Stomach smooth muscle (tissue), 2 donors: ENCODE data around the gene PPP2R2C.

Source experiments
- H3K27ac ChIP-seq: one replicate; pipeline ENCODE4 v1.7.0; 2013; ENCODE audit warnings: mild to moderate bottlenecking, low read length, inconsistent platforms
- H3K27me3 ChIP-seq, 2 donors: one replicate each; pipeline ENCODE4 v1.7.0; 2013; ENCODE audit warnings: low read length in 2 of 2; ENCODE audit not compliant: insufficient read depth in 2 of 2, control insufficient read depth in 1 of 2
- H3K36me3 ChIP-seq, 2 donors: one replicate each; pipeline ENCODE4 v1.7.0; 2013; ENCODE audit warnings: low read length in 2 of 2; ENCODE audit not compliant: control insufficient read depth in 2 of 2, insufficient read depth in 2 of 2
- H3K4me1 ChIP-seq: one replicate; pipeline ENCODE4 v1.7.0; 2013; ENCODE audit warnings: low read length; ENCODE audit not compliant: control insufficient read depth, insufficient read depth
- H3K4me3 ChIP-seq, 2 donors: one replicate each; pipeline ENCODE4 v1.7.0; 2013; ENCODE audit warnings: low read length in 2 of 2
- H3K9ac ChIP-seq, 2 donors: one replicate each; pipeline ENCODE4 v1.7.0; 2013; ENCODE audit warnings: low read length in 2 of 2, mild to moderate bottlenecking in 1 of 2
- H3K9me3 ChIP-seq, 2 donors: one replicate each; pipeline ENCODE4 v1.7.0; 2013; ENCODE audit warnings: low read length in 2 of 2; ENCODE audit not compliant: control insufficient read depth in 2 of 2
- donor health status: healthy.
- donor health status: Pancreatic carcinoma.

Gene PPP2R2C

GRCh38 chr4:6343939-6344408 lies 128.4 kb downstream of the PPP2R2C start:
- no peak overlapping the region for H3K4me3 ChIP-seq
- no peak overlapping the region for H3K27ac ChIP-seq
- H3K27me3 ChIP-seq: peaks cover 10 to 25% of the 10 kb centered on the region in 2 donors
- H3K4me1 ChIP-seq: no peaks in the 10 kb centered on the region
- H3K9me3 ChIP-seq: no peaks in the 10 kb centered on the region
- no peaks in the 10 kb centered on the region for H3K36me3 ChIP-seq
- H3K9ac ChIP-seq: no peak overlapping the region

- Histone ChIP-seq H3K9ac (no peak overlapping the region), H3K27me3 (peaks cover 15 to 28% of the 10 kb centered on the region in 2 donors), H3K27ac (no peak overlapping the region), H3K4me3 (no peak overlapping the region), H3K36me3 (no peaks in the 10 kb centered on the region), H3K9me3 (no peaks in the 10 kb centered on the region), H3K4me1 (no peaks in the 10 kb centered on the region)
Observed at GRCh38 chr4:6342530-6343293, 129.7 kb downstream of the PPP2R2C start.

GRCh38 chr4:6341696-6342095 lies 130.7 kb downstream of the PPP2R2C start:
- no peak overlapping the region for H3K27ac ChIP-seq
- H3K4me3 ChIP-seq: no peak overlapping the region
- H3K9ac ChIP-seq: no peak overlapping the region
- H3K36me3 ChIP-seq: no peaks in the 10 kb centered on the region
- H3K9me3 ChIP-seq: no peaks in the 10 kb centered on the region
- H3K4me1 ChIP-seq: no peaks in the 10 kb centered on the region
- peaks cover 15 to 33% of the 10 kb centered on the region in 2 donors for H3K27me3 ChIP-seq

DNA sequence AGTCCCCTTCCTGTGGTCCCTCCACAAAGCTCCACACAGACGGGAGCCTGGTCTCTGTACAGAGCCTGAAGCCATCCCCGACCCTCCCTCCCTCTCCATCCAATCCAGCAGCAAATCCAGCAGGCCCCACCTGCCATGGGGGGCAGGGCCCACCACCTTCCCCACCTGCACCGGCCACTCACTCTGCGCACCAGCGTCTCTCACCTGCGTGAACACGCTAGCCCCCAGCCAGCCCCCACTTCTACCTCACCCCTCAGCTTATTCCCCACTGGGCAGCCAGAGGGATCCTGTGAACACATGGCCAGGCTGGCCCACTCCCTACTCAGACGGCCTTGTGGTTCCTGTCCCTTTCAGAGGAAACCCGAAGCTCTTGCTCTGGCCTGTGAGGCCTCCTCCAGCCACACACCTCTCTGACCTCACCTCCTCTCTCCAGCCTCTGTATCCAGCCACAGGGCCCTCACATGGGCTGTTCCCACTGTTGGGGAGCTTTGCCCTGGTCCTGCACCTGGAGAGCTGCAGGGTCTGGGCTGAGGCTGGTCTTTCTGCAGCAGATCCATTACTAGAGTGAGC lies 131.9 kb downstream of the PPP2R2C start:
- Histone ChIP-seq H3K9ac (no peak overlapping the region), H3K27ac (no peak overlapping the region), H3K36me3 (no peaks in the 10 kb centered on the region), H3K4me1 (no peaks in the 10 kb centered on the region), H3K27me3 (peaks cover 22 to 40% of the 10 kb centered on the region in 2 donors), H3K4me3 (no peak overlapping the region), H3K9me3 (no peaks in the 10 kb centered on the region)

DNA sequence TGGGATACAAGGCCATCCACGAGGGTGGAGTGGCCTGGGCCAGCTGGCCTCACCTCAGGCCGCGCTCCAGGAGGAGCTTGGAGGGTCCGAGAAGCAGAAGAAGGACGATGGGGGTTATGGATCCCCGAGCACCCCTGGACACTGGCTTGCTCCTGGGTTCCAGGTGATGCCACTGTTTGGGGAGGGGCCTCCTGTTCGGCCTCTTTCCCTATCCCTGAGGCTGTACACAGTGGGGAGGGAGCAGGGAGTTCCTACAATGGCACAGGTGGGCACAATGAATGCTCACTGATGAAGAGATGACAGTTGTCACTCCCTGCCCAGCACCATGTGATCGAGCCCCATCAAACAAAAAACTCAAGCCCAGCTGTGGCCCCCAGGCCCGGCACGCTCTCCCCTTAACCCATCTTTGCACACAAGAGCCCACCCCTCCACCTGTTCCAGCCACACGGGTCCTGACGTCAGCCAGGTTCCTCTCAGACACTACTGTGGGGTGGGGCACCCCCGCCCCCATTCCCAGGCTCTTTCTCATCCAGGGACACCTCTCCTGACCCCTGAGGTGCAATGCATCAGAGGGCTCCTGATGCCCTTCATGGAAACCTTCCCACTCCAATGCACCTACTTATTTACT lies 132.5 kb downstream of the PPP2R2C start:
- Histone ChIP-seq H3K36me3 (no peaks in the 10 kb centered on the region), H3K27ac (no peak overlapping the region), H3K9ac (no peak overlapping the region), H3K27me3 (peaks cover 24 to 43% of the 10 kb centered on the region in 2 donors), H3K4me3 (no peak overlapping the region), H3K4me1 (no peaks in the 10 kb centered on the region), H3K9me3 (no peaks in the 10 kb centered on the region)

GRCh38 chr4:6338951-6339817 lies 133.2 kb downstream of the PPP2R2C start:
- Histone ChIP-seq H3K27me3 (peaks cover 24 to 46% of the 10 kb centered on the region in 2 donors), H3K4me1 (no peaks in the 10 kb centered on the region), H3K9ac (no peak overlapping the region), H3K4me3 (no peak overlapping the region), H3K27ac (no peak overlapping the region), H3K36me3 (no peaks in the 10 kb centered on the region), H3K9me3 (no peaks in the 10 kb centered on the region)

DNA sequence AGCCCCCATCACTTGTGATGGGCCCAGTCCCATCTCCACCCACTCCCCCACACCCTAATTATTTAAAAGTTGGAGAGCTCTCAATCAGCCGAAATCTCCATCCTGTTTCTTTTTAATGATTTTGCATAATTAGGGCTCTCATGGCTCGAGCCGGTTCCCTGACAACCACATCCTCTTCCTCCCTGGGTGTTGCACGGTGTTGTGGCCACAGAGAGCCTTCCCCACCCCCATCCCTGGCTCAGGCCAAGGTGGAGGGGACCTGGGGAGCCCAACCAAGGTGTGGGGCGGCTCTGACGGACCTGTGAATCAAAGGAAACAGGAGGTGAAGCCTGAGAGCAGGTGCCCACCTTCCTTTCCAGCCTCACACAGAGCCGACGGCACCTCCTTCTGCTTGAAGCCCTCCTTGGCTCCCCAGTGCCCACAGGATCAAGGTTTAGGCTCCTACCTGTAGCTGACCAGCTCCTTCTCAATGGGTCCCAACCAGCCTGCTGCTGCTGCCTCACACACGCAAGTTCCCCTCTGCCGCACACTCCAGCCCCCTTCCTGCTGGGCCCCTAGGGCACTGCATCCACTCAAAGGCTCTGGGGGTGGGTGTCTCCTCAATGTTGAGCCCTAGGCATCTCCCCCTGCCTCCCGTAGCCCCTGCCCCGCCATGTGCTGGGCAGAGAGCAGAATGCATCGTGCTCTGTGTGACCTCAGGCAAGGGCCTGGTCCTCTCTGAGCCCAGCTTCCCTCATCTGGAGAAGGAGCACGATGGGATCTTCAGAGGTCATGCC lies 134.1 kb downstream of the PPP2R2C start:
- Histone ChIP-seq H3K27ac (no peak overlapping the region), H3K4me3 (no peak overlapping the region), H3K27me3 (peaks cover 24 to 51% of the 10 kb centered on the region in 2 donors), H3K4me1 (no peaks in the 10 kb centered on the region), H3K36me3 (no peaks in the 10 kb centered on the region), H3K9ac (no peak overlapping the region), H3K9me3 (peaks cover 0 to 2% of the 10 kb centered on the region in 2 donors)

DNA sequence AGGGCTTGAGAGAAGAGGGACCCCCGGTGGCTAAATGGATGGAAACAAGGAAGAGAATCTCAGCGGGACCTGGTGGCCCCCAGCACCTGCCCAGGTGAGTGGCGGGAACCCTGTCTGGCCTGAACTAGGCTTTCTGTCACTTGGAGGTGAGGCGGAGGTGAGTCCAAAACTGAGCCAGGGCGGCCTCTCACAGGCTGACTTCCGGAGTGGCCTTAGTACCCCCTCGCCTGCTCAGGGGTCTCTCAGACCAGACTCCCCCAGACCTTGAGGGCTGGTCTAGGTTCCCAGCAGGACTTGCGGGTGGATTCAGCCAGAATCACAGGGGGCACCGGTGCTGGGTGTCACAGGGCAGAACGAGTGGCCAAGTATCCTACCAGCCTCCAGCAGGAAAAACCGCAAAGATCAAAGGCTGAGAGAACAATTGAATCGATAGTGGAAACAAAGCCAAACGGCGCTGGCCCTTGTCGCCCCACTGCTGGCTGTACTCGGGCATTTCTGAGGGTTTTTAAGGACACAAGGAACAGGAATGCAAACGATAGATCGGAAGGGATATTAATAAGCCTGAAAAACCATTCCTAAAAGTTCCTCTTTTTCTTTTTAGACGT lies 135.0 kb downstream of the PPP2R2C start:
- Histone ChIP-seq H3K9me3 (peaks cover 0 to 2% of the 10 kb centered on the region in 2 donors), H3K27ac (no peak overlapping the region), H3K4me1 (no peaks in the 10 kb centered on the region), H3K4me3 (no peak overlapping the region), H3K9ac (no peak overlapping the region), H3K36me3 (no peaks in the 10 kb centered on the region), H3K27me3 (peaks cover 24 to 52% of the 10 kb centered on the region in 2 donors)

DNA sequence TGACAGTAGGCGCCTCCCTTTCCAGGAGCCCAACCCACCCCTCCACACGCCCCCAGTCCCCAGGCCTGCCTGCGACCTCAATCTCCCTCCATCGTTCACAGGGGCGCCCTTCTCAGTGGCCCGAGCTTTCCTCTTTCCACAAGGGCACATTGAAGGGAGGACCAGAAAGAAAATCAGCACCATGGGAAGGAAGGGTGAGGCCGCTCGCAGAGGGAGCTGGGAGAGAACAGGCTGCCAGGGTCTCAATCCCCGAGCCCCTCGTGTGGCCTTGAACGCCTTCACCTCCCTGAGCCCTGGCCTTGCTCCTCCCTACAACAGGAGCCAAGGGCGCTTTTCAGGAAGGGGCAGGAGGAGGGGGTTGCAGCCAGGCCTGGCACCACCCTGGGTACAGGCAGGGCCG lies 136.2 kb downstream of the PPP2R2C start:
- no peak overlapping the region for H3K27ac ChIP-seq
- H3K4me1 ChIP-seq: no peaks in the 10 kb centered on the region
- H3K9ac ChIP-seq: no peak overlapping the region
- peaks cover 27 to 52% of the 10 kb centered on the region in 2 donors for H3K27me3 ChIP-seq
- peaks cover 0 to 2% of the 10 kb centered on the region in 2 donors for H3K9me3 ChIP-seq
- H3K4me3 ChIP-seq: no peak overlapping the region
- no peaks in the 10 kb centered on the region for H3K36me3 ChIP-seq
